Measurements from ENCODE around the gene ASIC4.

ASIC4 gene, protein sequence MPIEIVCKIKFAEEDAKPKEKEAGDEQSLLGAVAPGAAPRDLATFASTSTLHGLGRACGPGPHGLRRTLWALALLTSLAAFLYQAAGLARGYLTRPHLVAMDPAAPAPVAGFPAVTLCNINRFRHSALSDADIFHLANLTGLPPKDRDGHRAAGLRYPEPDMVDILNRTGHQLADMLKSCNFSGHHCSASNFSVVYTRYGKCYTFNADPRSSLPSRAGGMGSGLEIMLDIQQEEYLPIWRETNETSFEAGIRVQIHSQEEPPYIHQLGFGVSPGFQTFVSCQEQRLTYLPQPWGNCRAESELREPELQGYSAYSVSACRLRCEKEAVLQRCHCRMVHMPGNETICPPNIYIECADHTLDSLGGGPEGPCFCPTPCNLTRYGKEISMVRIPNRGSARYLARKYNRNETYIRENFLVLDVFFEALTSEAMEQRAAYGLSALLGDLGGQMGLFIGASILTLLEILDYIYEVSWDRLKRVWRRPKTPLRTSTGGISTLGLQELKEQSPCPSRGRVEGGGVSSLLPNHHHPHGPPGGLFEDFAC

DNA sequence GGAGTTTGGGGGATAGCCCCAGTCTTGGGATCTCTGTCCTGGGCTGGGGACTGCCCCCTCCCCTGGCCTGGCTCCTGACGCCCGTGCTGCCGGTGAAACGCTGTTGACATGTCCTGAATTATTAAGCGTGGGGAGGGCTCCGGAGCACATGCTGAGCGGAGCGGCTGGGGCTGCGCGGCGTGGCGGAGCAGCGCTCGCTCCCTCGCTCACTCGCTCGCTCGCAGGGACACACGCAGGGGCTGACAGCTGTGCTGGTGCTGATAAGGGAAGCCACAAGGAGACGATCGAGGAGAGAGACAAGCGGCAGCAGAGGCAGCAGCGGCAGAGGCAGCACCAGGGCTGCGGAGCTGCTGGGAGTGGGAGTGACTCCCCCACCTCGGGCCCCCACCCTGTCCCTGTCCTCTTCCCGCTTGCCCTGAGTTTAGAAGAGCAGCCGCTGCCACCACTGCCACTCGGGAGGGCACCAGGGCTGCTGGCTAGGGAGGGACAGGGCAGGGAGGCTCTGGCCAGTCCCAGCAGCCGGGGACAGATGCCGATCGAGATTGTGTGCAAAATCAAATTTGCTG lies at the start of gene ASIC4:
Gene ASIC4 (plus strand): TSS at position 287 of the 566 bp plus-strand sequence. CDS start 243 bp downstream, at position 530.
- DNase-seq, result no peak

DNA sequence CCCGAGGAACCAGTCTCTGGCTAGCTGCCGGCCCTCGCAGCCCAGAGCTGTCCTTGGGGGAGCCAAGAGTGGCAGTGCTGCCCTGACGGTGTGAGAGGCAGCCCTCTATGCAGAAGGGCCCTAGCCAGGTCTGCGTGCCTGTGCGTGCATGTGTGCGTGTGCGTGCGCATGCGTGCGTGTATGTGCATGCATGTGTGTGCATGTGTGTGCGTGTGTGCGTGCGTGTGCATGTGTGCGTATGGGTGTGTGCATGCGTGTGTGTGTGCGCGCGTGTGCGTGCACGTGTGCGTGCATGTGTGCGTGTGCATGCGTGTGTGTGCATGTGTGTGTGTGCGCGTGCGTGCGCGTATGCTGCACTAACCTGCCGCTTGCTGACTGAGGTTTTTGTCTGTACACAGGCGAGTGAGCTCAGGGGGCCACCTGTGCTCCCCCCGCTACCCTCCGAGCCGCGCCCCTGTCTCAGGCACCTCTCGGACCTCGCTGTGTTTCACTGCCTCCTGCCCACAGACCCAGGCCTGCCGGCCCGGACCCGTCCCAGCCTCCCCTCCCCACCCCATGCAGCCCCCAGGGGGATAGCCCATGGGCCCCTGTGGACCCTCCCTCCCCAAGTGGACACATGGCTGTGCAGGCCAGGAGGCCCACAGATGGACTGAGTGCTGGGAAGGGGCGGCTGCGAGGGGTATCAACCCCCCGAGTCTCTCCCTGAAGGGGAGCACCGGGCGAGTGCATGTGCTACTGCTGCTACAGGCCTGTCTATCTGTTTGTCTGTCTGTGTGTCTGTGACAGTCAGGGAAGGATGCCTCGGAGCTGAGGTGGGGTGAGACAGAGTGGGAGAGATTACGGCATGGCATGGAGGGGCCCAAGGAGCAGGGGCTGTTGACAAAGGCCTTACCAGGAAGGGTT lies 48.4 kb upstream of the ASIC4 start:
- DNase-seq, result no peak

DNA sequence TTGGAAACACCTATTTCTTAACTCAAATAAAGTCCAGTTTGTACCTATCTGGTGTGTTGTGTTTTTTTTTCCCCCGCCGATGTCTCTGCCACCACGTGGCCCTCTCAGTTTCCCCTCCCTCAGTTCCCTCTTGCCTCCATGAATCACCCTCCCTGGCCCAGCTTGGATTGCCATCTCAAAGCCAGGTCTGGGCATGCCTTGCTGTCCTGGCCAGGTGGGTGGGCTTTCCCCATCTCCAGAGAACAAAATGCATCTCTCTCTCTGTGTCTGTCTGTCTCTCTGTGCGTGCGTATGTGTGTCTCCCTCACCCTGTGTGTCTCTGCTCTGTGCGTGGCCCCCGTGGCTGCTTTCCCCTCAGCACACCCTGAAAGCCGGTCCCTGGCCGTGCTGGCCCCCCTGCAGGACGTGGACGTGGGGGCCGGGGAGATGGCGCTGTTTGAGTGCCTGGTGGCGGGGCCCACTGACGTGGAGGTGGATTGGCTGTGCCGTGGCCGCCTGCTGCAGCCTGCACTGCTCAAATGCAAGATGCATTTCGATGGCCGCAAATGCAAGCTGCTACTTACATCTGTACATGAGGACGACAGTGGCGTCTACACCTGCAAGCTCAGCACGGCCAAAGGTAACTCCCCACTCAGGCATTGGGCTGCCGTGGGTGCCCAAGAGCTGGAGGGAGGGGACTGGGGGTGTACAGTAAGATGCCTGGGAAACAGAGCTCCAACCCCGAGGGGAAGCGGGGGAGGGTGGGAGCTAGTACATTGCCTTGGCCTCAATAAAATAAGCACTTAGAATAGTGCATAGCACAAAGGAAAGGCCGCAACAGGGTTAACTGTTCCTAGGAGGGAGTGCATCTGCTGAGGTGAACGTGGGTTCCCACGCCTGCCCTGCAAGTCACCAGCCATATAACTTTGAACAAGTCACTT lies 47.2 kb upstream of the ASIC4 start:
- no peak for DNase-seq

DNA sequence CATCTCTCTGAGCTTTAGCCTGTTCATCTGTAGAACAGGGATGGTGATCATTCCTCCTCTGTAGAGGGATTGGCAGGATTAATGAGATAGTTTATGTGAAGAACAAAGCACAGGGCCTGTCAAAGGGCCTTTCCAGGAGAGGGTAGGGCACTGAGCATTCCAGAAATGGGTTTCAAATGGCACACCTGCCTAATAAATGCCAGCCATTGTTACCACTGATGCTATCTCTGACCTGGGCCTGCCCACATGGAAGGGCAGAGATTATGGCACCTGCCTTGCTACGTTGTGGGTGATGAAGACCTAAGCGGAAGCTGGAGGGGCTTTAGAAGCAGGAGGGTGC lies 46.6 kb upstream of the ASIC4 start:
- DNase-seq, result no peak

DNA sequence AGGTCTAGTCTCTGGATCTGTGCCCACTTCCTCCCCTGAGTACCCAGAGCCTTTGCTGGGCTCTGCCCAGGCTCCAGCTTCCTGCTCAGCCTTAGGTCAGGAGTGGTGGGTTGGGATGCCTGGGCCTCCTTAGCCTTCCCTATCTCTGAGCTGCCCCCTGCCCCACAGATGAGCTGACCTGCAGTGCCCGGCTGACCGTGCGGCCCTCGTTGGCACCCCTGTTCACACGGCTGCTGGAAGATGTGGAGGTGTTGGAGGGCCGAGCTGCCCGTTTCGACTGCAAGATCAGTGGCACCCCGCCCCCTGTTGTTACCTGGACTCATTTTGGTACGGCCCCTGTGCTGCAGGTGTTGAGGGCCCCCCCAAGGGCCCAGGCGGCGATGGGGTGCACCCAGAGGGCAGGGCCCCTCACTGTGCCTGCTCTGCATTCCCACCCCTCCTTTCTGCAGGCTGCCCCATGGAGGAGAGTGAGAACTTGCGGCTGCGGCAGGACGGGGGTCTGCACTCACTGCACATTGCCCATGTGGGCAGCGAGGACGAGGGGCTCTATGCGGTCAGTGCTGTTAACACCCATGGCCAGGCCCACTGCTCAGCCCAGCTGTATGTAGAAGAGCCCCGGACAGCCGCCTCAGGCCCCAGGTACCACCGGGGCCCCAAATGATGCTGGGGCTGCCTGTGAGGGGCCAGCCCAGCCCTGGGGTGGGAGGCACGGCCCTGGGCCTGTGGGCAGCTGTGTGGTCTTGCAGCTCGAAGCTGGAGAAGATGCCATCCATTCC lies 45.7 kb upstream of the ASIC4 start:
- no peak for DNase-seq

DNA sequence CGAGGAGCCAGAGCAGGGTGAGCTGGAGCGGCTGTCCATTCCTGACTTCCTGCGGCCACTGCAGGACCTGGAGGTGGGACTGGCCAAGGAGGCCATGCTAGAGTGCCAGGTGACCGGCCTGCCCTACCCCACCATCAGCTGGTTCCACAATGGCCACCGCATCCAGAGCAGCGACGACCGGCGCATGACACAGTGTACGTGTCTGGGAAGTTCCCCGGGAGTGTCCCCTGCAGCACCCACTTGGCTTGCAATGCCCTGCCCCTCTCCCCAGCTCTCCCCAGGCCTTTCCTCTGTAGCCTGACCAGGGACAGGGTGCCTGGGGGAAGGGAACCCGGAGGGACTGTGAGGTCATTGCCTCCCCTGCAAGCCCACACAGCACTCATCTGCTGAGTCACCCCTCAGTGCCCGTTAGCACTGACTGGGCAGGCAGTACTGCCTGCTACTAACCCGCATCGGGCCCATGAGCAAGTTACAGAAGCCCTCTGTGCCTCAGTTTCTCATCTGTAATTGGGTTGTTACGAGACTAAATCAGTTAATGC lies 45.0 kb upstream of the ASIC4 start:
- DNase-seq, result peak; percentile 69 to 86 (median 81)

DNA sequence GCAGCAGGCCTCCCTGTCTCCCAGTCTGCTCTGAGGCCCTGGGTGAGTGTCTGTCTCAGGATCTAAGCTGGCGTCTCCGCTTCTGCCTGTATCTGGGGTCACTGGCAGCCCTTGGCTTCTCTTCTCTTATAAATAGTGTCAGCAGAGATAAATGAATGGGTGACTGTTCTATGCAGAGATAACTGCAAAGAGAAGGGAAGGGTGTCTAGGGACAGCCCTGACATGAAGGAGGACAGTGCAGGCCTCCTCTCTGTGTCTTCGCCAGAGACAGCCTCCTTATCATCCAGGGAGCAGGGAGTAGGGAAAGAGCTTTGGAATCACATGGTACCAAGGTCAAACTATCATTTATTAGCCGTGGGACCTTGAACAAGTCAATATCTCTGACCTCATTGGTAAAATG lies 43.9 kb upstream of the ASIC4 start:
- no peak for DNase-seq

DNA sequence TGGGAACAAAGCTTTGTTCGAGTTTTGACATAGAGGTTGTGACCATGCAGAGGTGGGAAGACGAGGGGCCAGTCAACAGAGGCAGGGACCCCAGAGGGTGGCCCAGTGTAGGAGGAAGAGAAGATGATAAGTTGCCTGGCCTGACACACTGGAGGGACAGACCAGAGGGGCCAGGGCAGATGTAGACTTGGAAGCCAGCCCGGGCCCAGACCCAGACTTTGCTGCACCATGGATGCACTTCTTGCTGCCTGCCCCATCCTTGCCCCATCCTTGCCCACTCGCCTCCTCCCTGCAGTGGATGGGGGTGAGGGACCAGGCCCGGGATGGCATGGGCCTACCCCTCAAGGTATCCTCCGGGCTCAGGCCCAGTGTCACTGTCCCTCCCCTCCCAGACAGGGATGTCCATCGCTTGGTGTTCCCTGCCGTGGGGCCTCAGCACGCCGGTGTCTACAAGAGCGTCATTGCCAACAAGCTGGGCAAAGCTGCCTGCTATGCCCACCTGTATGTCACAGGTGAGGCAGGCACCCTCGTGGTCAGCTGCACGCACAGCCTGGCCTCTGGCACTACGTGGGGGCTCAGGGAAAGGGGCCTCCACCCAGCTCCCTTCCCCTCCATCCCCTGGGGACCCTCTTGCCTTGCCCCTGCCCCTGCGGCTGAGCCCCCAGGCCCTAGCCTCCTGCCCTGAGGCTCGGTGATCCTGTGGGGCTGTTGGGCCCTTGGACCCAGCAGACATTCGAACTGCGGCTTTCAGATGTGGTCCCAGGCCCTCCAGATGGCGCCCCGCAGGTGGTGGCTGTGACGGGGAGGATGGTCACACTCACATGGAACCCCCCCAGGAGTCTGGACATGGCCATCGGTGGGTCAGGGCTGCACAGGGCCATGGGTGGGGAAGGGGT lies 42.6 kb upstream of the ASIC4 start:
- DNase-seq, result no peak

DNA sequence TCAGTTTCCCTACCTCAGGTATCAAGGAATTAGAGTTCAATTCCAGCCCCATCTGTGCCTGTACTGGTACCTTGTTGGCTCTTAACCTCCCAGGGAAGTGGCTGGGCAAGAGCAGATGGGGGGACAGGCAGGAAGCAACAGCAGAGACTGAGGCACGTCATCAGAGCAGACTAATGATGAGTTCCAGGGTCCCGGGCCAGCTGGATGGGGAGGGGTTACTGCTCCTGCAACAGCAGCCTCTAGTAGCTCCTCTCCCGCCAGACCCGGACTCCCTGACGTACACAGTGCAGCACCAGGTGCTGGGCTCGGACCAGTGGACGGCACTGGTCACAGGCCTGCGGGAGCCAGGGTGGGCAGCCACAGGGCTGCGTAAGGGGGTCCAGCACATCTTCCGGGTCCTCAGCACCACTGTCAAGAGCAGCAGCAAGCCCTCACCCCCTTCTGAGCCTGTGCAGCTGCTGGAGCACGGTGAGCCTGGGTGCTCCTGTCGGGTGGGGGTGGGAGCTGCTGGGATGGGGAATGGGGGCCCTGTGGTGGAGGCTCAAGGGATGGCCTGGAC lies 41.6 kb upstream of the ASIC4 start:
- no peak for DNase-seq

DNA sequence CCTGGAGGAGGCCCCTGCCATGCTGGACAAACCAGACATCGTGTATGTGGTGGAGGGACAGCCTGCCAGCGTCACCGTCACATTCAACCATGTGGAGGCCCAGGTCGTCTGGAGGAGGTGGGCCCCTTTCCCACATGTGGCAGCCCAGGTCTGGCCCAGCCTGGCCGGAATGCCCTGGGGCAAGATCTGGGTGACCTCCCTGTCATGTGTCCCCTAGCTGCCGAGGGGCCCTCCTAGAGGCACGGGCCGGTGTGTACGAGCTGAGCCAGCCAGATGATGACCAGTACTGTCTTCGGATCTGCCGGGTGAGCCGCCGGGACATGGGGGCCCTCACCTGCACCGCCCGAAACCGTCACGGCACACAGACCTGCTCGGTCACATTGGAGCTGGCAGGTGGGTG lies 40.8 kb upstream of the ASIC4 start:
- no peak for DNase-seq

DNA sequence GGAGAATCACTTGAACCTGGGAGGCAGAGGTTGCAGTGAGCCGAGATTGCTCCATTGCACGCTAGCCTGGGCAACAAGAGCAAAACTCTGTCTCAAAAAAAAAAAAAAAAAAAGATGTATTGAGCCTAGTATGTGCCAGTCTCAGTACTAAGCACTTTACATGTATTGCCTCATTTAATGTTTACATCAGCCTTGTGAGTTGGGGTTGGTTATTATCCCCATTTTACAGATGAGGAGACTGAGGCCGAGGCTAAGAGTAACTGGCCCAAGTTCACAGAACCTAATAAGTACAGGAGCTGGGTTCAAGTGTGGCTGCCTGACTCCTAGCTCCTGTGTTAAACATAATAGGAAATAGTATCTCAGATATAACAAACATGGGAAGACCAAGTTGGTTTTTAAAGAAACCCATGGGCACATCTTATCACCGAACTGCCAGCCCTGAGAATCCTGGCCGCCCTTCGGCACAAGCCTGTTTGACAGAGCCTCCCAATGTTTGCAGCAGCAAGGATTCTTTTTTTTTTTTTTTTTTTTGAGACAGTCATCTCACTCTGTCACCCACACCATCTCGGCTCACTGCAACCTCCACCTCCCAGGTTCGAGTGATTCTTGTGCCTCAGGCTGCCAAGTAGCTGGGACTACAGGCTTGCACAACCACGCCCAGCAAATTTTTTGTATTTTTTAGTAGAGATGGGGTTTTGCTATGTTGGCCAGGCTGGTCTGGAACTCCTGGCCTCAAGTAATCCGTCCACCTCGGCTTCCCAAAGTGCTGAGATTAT lies 39.8 kb upstream of the ASIC4 start:
- DNase-seq, result no peak

DNA sequence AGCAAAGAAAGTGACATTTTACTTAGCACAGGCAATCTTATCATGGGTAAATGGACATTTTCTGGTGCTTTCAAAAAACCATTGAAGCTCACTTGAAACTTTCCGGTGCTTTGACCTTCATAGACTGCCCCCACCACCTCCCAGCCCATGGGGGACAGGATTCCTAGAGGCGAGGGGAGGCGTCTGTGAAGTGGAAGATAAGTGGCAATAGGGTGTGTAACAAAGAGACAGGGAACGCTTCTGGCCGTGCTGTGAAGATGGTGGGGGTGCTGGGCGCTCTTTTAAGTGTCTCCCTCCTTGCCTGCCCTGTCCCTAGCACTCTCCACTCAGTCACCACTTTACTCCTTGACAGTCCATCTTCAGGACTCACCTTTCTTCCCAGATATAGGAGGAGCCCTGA lies 39.0 kb upstream of the ASIC4 start:
- no peak for DNase-seq

DNA sequence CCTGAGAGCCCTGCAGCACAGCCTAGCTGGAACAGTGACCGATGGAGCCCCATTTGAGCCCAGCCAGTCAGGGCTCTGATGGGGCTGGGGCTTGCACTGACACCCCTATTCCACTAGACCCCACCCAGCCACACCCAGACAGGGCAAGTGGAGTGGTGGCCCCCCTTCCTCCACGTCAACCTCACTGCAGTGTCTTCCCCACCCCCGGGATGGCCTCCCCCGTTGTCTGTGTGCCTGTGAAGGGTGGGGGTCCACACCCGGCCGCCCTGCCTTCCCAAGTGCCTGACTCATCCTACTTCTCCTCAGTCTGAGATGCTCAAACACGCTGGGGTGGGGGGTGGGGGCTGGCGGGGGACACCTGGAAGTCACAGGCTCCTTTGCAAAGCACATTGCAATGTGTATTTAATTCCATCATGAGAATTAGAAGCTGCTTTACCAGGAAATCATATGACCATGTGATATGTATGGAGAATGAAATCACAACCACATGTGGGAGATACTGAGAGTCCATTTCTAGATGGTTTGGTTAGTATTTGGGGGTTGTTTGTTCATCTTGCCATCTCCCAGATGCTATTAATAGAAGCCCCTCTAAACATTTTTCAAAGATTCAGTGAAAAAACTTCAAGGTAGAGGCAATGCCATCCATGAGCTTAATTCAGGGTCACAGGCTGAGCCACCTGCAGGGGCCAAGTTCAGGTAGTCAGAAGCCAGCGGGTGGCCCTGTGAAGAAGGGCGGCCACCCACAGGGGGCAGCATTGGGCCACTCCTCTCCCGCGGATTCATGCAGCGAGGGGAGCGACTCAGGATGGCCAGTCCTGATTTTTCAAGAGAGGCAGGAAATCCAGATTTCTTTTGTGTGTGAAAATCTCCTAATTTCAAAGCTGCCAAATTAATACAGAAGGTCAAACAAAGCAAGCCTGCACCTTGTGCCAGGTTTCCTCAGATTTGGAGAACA lies 38.3 kb upstream of the ASIC4 start:
- DNase-seq, result peak; percentile 70 to 87 (median 75)

DNA sequence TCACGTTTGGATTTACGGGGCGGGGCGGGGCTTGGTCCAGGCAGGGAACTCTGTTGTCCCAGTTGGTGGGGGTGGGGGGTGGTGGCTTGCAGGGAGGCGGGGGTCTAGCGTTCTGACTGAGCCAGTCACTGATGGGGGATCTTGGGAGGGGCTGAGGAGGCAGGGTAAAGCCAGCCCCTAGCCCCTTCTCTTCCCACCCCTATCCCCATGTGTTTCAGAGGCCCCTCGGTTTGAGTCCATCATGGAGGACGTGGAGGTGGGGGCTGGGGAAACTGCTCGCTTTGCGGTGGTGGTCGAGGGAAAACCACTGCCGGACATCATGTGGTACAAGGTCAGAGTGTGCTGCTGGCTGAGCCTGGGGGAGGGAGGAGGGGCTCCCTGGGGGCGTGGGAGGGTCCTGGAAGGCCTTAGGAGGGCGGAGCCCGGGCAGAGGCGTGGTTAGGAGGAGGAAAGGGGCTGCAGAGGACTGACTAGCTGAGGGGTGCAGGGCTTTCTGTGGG lies 37.6 kb upstream of the ASIC4 start:
- DNase-seq, result no peak

DNA sequence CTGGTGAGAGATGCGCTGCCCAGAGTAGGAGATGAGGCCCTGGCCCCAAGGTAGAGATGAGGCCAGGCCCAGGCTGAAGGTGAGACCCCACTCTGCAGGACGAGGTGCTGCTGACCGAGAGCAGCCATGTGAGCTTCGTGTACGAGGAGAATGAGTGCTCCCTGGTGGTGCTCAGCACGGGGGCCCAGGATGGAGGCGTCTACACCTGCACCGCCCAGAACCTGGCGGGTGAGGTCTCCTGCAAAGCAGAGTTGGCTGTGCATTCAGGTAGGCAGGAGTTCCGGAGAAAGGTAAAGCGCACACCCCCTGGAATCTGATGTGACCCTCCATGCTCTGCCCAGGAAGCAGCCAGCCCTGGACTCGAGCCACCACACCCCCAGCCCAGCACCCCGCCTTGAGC lies 37.1 kb upstream of the ASIC4 start:
- no peak for DNase-seq

DNA sequence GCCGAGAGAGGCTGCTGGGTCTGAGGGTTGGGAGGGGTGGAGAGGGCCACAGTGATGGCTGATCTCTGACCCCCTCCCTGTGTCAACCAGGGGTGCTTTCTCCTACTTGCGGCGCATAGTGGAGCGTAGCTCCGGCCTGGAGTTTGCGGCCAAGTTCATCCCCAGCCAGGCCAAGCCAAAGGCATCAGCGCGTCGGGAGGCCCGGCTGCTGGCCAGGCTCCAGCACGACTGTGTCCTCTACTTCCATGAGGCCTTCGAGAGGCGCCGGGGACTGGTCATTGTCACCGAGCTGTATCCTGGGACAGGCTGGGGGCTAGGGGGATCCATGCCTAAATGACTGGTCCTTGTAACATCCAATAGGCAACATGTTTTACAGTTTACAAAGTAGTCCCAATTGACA lies 36.5 kb upstream of the ASIC4 start:
- no peak for DNase-seq

DNA sequence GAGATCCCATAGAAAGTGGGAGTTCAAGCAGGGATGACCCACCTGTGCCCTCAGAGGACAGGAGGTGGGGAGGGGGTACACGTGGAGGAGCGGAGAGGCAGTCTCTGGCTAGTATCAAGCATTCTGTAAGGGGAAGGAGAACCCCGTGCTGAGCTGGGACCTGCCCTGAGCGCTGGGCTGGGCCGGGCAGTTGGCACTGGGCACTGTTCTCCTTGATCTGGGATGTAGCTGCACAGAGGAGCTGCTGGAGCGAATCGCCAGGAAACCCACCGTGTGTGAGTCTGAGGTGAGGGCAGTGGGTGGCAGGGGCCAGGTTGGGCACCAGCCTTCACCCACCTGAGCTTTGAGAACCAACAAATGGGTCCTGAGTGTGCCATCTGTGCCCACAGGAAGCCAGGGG lies 35.4 kb upstream of the ASIC4 start:
- no peak for DNase-seq

DNA sequence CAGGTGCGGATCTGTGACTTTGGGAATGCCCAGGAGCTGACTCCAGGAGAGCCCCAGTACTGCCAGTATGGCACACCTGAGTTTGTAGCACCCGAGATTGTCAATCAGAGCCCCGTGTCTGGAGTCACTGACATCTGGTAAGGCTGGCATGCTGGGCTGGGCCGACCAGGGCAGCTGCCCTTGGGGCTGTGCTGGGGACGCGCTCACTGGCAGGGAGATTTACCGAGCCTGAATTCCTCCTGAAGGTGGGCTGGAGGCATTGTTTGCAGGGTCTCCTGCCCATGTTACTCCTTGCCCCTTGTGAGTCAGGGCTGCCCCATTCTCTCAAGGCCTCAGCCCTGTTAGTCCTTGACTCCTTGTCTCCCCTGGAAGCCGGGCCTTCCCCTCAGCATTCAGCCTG lies 34.3 kb upstream of the ASIC4 start:
- DNase-seq, result no peak
